Measurements from ENCODE around the gene KCNN1.
A peak's percentile ranks its signal among the peaks of the same experiment; 100 is the strongest.
"Not testable (repeated sequence)": the region's sequence is repeated elsewhere in the genome, so short reads cannot be mapped to it uniquely, and the experiment has no call there.

Gene KCNN1

DNA sequence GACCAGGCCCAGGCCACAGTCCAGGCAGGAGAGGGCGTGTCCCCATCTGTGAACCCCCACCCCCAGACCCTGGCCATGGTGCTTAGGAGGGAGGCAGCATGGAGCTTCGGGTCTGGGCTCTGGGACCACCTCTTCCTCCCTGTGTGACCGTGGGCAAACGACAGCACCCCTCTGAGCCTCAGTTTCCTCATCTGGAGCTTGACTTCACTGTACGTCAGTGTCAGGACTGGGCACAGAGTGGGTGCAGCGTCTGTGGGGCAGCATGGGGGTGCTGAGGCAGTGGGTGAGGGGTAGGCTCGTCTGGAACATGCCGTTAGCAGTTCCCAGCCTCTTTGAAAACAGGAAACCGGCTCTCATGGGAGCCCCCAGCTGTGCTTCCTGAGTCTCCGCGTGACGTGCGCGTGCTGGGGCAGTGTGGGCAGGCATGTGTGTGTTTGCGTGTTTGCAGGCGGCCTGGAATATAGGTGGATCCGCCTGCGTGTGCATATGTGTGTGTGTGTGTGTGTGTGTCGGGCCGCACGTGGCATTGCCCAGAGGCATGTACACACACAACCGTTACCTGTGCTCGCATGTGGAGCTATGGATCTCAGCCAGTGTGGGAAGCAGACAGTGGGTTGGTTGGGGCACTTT, 56.8 kb downstream of the KCNN1 start:
- no peak for DNase-seq
- TF ChIP-seq, protein P1, sequence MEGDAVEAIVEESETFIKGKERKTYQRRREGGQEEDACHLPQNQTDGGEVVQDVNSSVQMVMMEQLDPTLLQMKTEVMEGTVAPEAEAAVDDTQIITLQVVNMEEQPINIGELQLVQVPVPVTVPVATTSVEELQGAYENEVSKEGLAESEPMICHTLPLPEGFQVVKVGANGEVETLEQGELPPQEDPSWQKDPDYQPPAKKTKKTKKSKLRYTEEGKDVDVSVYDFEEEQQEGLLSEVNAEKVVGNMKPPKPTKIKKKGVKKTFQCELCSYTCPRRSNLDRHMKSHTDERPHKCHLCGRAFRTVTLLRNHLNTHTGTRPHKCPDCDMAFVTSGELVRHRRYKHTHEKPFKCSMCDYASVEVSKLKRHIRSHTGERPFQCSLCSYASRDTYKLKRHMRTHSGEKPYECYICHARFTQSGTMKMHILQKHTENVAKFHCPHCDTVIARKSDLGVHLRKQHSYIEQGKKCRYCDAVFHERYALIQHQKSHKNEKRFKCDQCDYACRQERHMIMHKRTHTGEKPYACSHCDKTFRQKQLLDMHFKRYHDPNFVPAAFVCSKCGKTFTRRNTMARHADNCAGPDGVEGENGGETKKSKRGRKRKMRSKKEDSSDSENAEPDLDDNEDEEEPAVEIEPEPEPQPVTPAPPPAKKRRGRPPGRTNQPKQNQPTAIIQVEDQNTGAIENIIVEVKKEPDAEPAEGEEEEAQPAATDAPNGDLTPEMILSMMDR (IDR thresholded peaks at IDR 0.05; ENCODE audit: low read depth, low read length), result no peak
- no peaks in the 10 kb centered on the region for H3K9me3 ChIP-seq (ENCODE audit: severe bottlenecking)
- no peak overlapping the region for H3K4me3 ChIP-seq (ENCODE audit: low read depth, low read length)
- no peaks in the 10 kb centered on the region for H3K27me3 ChIP-seq (ENCODE audit: insufficient read depth, low read depth, severe bottlenecking)
- no peaks in the 10 kb centered on the region for H3K36me3 ChIP-seq
- H3K27ac ChIP-seq, result no peak overlapping the region

DNA sequence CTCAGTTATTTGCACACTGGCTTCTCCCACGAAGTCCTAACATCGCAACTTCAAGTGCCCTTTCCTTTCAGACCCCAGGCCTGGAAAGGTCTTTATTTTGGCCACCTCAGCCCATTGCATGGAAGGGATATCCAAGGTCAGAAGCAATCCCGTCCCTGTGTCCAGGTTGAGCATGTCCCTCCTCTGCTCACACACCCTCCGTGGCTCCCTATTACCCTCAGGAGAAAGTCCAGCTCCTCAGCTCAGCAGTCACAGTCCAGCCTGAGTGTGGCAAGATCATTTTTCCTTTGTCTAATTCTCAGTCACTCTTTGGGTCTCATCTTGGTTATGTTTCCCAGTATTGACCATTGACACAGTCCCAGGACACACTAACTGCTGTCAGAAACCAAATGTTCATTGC, 60.2 kb downstream of the KCNN1 start:
- Histone ChIP-seq H3K36me3 (no peaks in the 10 kb centered on the region), H3K9me3 (ENCODE audit: severe bottlenecking) (no peaks in the 10 kb centered on the region), H3K4me3 (ENCODE audit: low read depth, low read length) (no peak overlapping the region), H3K27ac (no peak overlapping the region), H3K27me3 (ENCODE audit: insufficient read depth, low read depth, severe bottlenecking) (no peaks in the 10 kb centered on the region)
- TF ChIP-seq, protein P1 (IDR thresholded peaks at IDR 0.05; ENCODE audit: low read depth, low read length), result no peak
- no peak for DNase-seq

DNA sequence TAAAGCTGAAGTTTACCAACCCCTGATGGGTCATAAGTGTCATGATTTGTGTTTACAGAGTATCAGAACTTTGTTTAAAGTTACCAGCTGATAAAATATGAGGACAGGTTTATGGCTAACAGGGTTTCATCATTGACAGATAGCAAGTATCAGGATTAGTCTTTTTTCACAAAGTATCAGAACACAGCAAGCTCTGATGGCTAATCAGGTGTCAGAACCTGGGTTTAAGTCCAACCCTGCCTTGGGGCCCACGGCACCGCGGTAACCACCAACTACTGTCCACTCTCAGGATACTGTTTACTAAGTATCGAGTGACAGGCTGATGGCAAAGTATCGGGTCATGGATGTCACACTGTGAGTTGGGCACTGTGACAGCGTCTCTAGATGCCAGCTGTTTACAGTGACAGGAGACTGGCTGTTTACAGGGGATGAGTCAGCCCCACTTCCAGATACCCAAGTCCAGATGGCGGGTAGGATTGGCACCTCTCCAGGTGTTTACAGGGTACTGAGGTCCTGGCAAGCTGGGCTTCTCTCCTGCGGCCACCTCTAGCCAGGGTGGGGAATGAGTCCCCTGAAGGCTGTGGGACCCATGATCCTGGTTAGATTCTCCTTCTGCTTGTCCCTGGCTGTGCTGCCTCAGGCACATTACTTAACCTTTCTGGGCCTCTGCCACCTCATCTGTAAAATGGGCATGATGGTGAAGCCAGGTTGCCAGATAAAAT, 62.9 kb downstream of the KCNN1 start:
- Histone ChIP-seq H3K27ac (no peak overlapping the region), H3K4me3 (ENCODE audit: low read depth, low read length) (no peak overlapping the region), H3K36me3 (no peaks in the 10 kb centered on the region), H3K27me3 (ENCODE audit: insufficient read depth, low read depth, severe bottlenecking) (no peaks in the 10 kb centered on the region), H3K9me3 (ENCODE audit: severe bottlenecking) (no peaks in the 10 kb centered on the region)
- DNase-seq, result no peak
- TF ChIP-seq, protein P1 (IDR thresholded peaks at IDR 0.05; ENCODE audit: low read depth, low read length), result no peak

DNA sequence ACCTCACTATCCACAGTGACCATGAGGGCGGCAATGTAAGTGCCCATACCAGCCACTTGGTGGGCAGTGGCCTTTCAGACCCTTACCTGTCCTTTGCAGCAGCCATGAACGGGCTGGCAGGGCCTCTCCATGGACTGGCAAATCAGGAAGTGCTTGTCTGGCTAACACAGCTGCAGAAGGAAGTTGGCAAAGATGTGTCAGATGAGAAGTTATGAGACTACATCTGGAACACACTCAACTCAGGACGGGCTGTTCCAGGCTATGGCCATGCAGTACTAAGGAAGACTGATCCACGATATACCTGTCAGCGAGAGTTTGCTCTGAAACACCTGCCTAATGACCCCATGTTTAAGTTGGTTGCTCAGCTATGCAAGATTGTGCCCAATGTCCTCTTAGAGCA, 64.5 kb downstream of the KCNN1 start:
- H3K27ac ChIP-seq; H3K4me3 ChIP-seq (ENCODE audit: low read depth, low read length); DNase-seq; H3K36me3 ChIP-seq; H3K9me3 ChIP-seq (ENCODE audit: severe bottlenecking); H3K27me3 ChIP-seq (ENCODE audit: insufficient read depth, low read depth, severe bottlenecking): not testable (repeated sequence)

DNA sequence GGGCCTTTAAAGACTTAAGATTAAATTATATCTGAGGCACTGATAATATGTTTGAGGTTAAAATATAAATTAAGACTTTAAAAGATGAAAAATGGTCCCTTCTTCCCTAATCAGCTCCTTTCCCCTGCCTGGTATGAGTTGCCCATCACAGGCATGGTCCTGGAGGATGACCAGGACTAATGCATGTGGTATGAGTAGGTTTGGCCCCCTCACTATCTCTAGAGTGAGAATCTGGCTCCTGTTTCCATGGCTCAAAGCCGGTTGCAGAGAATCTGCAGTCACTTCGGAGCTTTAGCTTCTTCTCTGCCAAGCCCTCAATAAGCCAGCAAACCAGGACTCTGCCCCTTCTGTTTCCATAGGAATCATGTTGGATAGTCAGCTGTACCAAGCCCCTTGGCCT, 65.2 kb downstream of the KCNN1 start:
- not testable (repeated sequence) for DNase-seq; H3K27ac ChIP-seq; H3K4me3 ChIP-seq (ENCODE audit: low read depth, low read length); H3K36me3 ChIP-seq; H3K27me3 ChIP-seq (ENCODE audit: insufficient read depth, low read depth, severe bottlenecking); H3K9me3 ChIP-seq (ENCODE audit: severe bottlenecking)

DNA sequence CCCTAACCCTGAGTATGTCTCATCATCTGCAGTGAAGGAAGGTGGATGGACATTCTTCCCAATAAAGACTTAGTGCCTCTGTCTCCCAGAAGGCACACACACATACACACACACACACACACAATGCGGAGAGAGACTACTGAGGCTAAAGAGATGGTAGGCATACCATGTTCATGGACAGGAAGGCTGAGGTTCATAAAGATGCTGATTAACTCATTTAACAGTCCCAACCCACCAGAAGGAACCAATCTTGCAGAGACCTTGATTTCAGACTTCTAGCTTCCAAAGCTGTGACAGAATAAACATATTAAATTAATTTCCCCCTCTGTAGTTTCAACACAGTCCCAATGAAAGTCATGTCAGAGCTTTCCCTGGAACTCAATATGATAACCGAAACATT, 74.1 kb downstream of the KCNN1 start:
- Histone ChIP-seq H3K4me3 (ENCODE audit: low read depth, low read length) (no peak overlapping the region), H3K9me3 (ENCODE audit: severe bottlenecking) (peaks cover 11% of the 10 kb centered on the region), H3K36me3 (no peaks in the 10 kb centered on the region), H3K27me3 (ENCODE audit: insufficient read depth, low read depth, severe bottlenecking) (no peaks in the 10 kb centered on the region), H3K27ac (no peak overlapping the region)
- no peak for DNase-seq
- TF ChIP-seq, protein P1 (IDR thresholded peaks at IDR 0.05; ENCODE audit: low read depth, low read length), result no peak

DNA sequence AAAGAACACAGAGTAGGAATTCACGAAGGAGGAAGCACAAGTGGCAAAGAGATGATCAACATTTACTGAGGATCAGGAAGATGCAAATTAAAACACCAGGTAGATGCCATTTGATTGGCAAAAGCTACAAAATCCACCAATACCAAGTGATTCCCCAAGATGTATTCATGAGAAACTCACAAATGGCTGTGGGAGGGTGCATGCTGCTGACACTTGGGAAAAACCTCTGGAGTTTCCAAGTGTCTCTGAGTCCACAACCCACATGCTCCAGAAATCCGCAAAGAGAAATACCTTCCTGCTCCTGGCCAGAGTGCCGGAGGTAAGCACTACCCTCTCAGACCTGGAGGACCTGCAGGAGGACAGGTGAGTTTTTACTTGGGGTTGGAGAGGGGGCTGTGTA, 76.8 kb downstream of the KCNN1 start:
- Histone ChIP-seq H3K4me3 (ENCODE audit: low read depth, low read length) (no peak overlapping the region), H3K36me3 (no peaks in the 10 kb centered on the region), H3K27ac (peak overlapping the region; percentile 94), H3K27me3 (ENCODE audit: insufficient read depth, low read depth, severe bottlenecking) (no peaks in the 10 kb centered on the region), H3K9me3 (ENCODE audit: severe bottlenecking) (peaks cover 11% of the 10 kb centered on the region)
- no peak for DNase-seq
- TF ChIP-seq, protein P1 (IDR thresholded peaks at IDR 0.05; ENCODE audit: low read depth, low read length), result no peak

All from WERI-Rb-1 (cell line).